GM12892 (cell line): ENCODE measurements around the gene SMCO2.

Experiments
- POLR2A ChIP-seq: IDR thresholded peaks from 2 replicates; pipeline ENCODE4 v1.6.1; 2011; ENCODE audit warnings: low read depth, low read length, control low read depth
- TAF1 ChIP-seq: IDR thresholded peaks from 2 replicates; pipeline ENCODE4 v1.6.1; 2011; ENCODE audit warnings: low read depth, mild to moderate bottlenecking, control low read depth, low read length, borderline replicate concordance

- TF ChIP-seq TAF1, result no peak
- TF ChIP-seq POLR2A, result no peak
Measured at GRCh38 chr12:27516625-27517024, 70.1 kb downstream of the SMCO2 start.
